ENCODE results near the gene KCNJ4.

- TF ChIP-seq PATZ1 (CRISPR knock-in tag; IDR thresholded peaks at IDR 0.05; ENCODE audit: borderline replicate concordance) (no peak), SNAI2 (CRISPR knock-in tag; IDR thresholded peaks at IDR 0.05) (no peak), TCF4 (CRISPR knock-in tag; IDR thresholded peaks at IDR 0.05; ENCODE audit: borderline replicate concordance) (no peak), POU6F1 (CRISPR knock-in tag; IDR thresholded peaks at IDR 0.05; ENCODE audit: borderline replicate concordance, low read depth) (no peak), ISL1 (CRISPR knock-in tag; IDR thresholded peaks at IDR 0.05) (no peak), ZFP30 (CRISPR knock-in tag; IDR thresholded peaks at IDR 0.05) (no peak), ESRRG (CRISPR knock-in tag; IDR thresholded peaks at IDR 0.05) (no peak), BACH2 (CRISPR knock-in tag; IDR thresholded peaks at IDR 0.05; ENCODE audit: borderline replicate concordance) (no peak), ARNTL (CRISPR knock-in tag; IDR thresholded peaks at IDR 0.05; ENCODE audit: borderline replicate concordance, low read depth) (no peak), ZNF8 (CRISPR knock-in tag; IDR thresholded peaks at IDR 0.05) (no peak), RARB (CRISPR knock-in tag; IDR thresholded peaks at IDR 0.05) (no peak)
- TF ChIP-seq, protein P1, sequence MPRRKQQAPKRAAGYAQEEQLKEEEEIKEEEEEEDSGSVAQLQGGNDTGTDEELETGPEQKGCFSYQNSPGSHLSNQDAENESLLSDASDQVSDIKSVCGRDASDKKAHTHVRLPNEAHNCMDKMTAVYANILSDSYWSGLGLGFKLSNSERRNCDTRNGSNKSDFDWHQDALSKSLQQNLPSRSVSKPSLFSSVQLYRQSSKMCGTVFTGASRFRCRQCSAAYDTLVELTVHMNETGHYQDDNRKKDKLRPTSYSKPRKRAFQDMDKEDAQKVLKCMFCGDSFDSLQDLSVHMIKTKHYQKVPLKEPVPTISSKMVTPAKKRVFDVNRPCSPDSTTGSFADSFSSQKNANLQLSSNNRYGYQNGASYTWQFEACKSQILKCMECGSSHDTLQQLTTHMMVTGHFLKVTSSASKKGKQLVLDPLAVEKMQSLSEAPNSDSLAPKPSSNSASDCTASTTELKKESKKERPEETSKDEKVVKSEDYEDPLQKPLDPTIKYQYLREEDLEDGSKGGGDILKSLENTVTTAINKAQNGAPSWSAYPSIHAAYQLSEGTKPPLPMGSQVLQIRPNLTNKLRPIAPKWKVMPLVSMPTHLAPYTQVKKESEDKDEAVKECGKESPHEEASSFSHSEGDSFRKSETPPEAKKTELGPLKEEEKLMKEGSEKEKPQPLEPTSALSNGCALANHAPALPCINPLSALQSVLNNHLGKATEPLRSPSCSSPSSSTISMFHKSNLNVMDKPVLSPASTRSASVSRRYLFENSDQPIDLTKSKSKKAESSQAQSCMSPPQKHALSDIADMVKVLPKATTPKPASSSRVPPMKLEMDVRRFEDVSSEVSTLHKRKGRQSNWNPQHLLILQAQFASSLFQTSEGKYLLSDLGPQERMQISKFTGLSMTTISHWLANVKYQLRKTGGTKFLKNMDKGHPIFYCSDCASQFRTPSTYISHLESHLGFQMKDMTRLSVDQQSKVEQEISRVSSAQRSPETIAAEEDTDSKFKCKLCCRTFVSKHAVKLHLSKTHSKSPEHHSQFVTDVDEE (CRISPR knock-in tag; IDR thresholded peaks at IDR 0.05): no peak
- TF ChIP-seq, protein P2, sequence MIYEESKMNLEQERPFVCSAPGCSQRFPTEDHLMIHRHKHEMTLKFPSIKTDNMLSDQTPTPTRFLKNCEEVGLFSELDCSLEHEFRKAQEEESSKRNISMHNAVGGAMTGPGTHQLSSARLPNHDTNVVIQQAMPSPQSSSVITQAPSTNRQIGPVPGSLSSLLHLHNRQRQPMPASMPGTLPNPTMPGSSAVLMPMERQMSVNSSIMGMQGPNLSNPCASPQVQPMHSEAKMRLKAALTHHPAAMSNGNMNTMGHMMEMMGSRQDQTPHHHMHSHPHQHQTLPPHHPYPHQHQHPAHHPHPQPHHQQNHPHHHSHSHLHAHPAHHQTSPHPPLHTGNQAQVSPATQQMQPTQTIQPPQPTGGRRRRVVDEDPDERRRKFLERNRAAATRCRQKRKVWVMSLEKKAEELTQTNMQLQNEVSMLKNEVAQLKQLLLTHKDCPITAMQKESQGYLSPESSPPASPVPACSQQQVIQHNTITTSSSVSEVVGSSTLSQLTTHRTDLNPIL (CRISPR knock-in tag; IDR thresholded peaks at IDR 0.05; ENCODE audit: low read depth): no peak
These were observed 34.1 kb upstream of the KCNJ4 start for GRCh38 chr22:38489142-38489541.
